ENCODE measurements around the gene HS1BP3.
A peak's percentile ranks its signal among the peaks of the same experiment; 100 is the strongest.

HS1BP3 gene

DNA sequence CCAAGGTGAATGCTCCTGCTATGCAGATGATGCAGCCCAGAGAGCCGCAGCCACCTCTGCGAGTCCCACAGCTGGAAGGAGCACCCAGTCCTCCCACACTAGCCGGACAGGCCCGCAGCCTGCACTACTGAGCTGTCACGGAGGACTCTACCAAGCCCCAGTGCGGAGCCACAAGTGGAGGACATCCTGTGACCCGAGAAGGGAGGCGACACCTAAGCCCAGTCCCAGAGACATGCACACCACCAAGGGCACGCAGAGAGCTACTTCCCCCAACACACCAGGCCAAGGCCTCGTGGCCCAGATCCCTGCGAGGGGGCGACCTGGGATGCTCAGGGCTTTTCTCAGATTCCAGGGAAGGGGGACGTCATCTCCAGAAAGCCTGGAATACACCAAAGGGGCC, 12.9 kb downstream of the HS1BP3 start:
- Histone ChIP-seq H3K27me3 (ENCODE audit: control insufficient read depth, low read length) (no peaks in the 10 kb centered on the region), H3K4me1 (ENCODE audit: control insufficient read depth, low read length) (peaks cover 13% of the 10 kb centered on the region), H3K9me2 (replicated peaks; ENCODE audit: control insufficient read depth, low read length) (no peaks in the 10 kb centered on the region), H3K36me3 (ENCODE audit: control insufficient read depth, low read length) (no peaks in the 10 kb centered on the region), H3K79me2 (ENCODE audit: control insufficient read depth, low read length) (no peaks in the 10 kb centered on the region), H3K27ac (ENCODE audit: low read depth, low read length) (no peak overlapping the region), H3K4me3 (ENCODE audit: low read length) (no peak overlapping the region), H3K9me3 (ENCODE audit: control insufficient read depth, insufficient read depth, low read length) (no peaks in the 10 kb centered on the region), H4K20me1 (ENCODE audit: control insufficient read depth, insufficient read depth, low read depth, low read length) (no peaks in the 10 kb centered on the region), H3K4me2 (ENCODE audit: low read length) (no peak overlapping the region), H3F3A (ENCODE audit: control insufficient read depth, insufficient read depth) (no peaks in the 10 kb centered on the region)
- TF ChIP-seq EZH2phosphoT487 (IDR thresholded peaks at IDR 0.05; ENCODE audit: borderline replicate concordance, low read length), result no peak
- TF ChIP-seq CTCF (IDR thresholded peaks at IDR 0.05; ENCODE audit: low read depth, low read length, poor library complexity, severe bottlenecking), result no peak

- Histone ChIP-seq H3F3A (ENCODE audit: control insufficient read depth, insufficient read depth) (no peaks in the 10 kb centered on the region), H3K9me3 (ENCODE audit: control insufficient read depth, insufficient read depth, low read length) (no peaks in the 10 kb centered on the region), H3K4me2 (ENCODE audit: low read length) (no peak overlapping the region), H3K36me3 (ENCODE audit: control insufficient read depth, low read length) (no peaks in the 10 kb centered on the region), H3K79me2 (ENCODE audit: control insufficient read depth, low read length) (no peaks in the 10 kb centered on the region), H3K9me2 (replicated peaks; ENCODE audit: control insufficient read depth, low read length) (no peaks in the 10 kb centered on the region), H4K20me1 (ENCODE audit: control insufficient read depth, insufficient read depth, low read depth, low read length) (no peaks in the 10 kb centered on the region), H3K4me1 (ENCODE audit: control insufficient read depth, low read length) (peaks cover 22% of the 10 kb centered on the region), H3K27ac (ENCODE audit: low read depth, low read length) (no peak overlapping the region), H3K27me3 (ENCODE audit: control insufficient read depth, low read length) (no peaks in the 10 kb centered on the region), H3K4me3 (ENCODE audit: low read length) (no peak overlapping the region)
- TF ChIP-seq EZH2phosphoT487 (IDR thresholded peaks at IDR 0.05; ENCODE audit: borderline replicate concordance, low read length) (no peak), CTCF (IDR thresholded peaks at IDR 0.05; ENCODE audit: low read depth, low read length, poor library complexity, severe bottlenecking) (no peak)
These were observed 13.8 kb downstream of the HS1BP3 start for GRCh38 chr2:20637147-20637546.

GRCh38 chr2:20635675-20636584, 15.0 kb downstream of the HS1BP3 start:
- Histone ChIP-seq H3K36me3 (ENCODE audit: control insufficient read depth, low read length) (no peaks in the 10 kb centered on the region), H3K27ac (ENCODE audit: low read depth, low read length) (no peak overlapping the region), H3K4me1 (ENCODE audit: control insufficient read depth, low read length) (peaks cover 23% of the 10 kb centered on the region), H3K27me3 (ENCODE audit: control insufficient read depth, low read length) (no peaks in the 10 kb centered on the region), H3K4me2 (ENCODE audit: low read length) (no peak overlapping the region), H3K9me3 (ENCODE audit: control insufficient read depth, insufficient read depth, low read length) (no peaks in the 10 kb centered on the region), H4K20me1 (ENCODE audit: control insufficient read depth, insufficient read depth, low read depth, low read length) (no peaks in the 10 kb centered on the region), H3F3A (ENCODE audit: control insufficient read depth, insufficient read depth) (no peaks in the 10 kb centered on the region), H3K9me2 (replicated peaks; ENCODE audit: control insufficient read depth, low read length) (no peaks in the 10 kb centered on the region), H3K79me2 (ENCODE audit: control insufficient read depth, low read length) (no peaks in the 10 kb centered on the region), H3K4me3 (ENCODE audit: low read length) (no peak overlapping the region)
- TF ChIP-seq CTCF (IDR thresholded peaks at IDR 0.05; ENCODE audit: low read depth, low read length, poor library complexity, severe bottlenecking), result peak; percentile 91
- TF ChIP-seq EZH2phosphoT487 (IDR thresholded peaks at IDR 0.05; ENCODE audit: borderline replicate concordance, low read length), result no peak

Data from DOHH2 (cell line).